Epithelial cell of umbilical artery (primary cell): ENCODE results near the gene NSD1. TPM values are rescaled to one million over a fixed set of nuclear protein-coding genes. Genes with fewer than 3 reads are reported as not detected.

Source experiments
- total RNA-seq: library from RNA; depleted of rRNA; stranded (reverse); fragments of >200 nt; gene quantifications from 2 replicates; pipeline ENCODE4 v1.2.3, GENCODE V29; 2014

NSD1 gene
- total RNA-seq: 27.6 and 48.8 TPM in 2 replicates

DNA sequence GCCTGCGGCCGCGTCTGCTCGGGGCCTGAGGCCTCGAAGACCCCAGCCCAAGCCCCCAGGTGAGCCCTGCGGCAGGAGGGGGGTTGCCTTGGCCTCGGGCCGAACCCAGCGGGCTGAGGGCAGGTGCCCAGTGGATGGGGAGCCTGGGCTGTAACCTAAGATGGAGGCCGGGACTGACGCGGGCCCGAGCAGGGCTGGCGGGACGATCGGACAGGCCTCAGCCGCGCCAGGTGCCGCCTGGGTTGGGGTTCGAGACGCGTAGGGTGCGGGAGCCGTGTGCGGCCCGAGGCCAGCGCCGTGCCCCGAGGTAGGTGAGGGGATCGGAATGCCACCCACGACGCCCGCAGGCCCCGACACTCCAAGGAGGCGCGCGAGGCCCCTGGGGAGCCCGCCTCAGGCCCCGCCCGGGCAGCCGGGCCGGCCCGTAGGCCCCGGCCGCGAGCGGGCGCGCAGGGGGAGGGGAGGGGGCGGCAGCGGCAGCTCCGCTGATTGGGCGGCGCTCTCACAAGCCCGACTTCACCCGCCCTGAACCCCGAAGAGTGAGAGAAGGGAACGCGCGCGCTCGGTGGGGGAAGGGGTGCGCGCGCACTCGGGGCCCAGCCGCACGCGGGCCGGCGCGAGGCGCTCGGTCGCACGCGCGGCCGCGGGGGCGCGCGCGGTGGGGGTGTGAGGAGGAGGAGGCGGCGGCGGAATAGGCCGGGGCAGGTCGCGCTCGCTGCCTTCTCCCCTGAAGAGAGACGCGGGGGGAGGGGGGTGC, at the start of gene NSD1:
TSS of gene NSD1 (plus strand) at position 678 of the 757 bp plus-strand sequence. CDS start 1,331 bp downstream, outside the sequence.

GRCh38 chr5:177086654-177087397, 46.7 kb upstream of the NSD1 start, which contains the start of gene FGFR4:
Gene FGFR4, plus strand, starts transcription at chr5:177086915. Its CDS starts 2,688 bp downstream, at chr5:177089603.

GRCh38 chr5:177303121-177303924, 169.8 kb downstream of the NSD1 start, which contains the start of the genes PRELID1 and RAB24:
Gene PRELID1, plus strand, starts transcription at chr5:177303799. Its CDS starts 187 bp downstream, at chr5:177303986.
Gene RAB24, minus strand, starts transcription at chr5:177303719. Its CDS starts 431 bp downstream, at chr5:177303288.

GRCh38 chr5:177311723-177312648, 178.4 kb downstream of the NSD1 start, which contains the start of gene MXD3:
Gene MXD3, minus strand, starts transcription at chr5:177311898. Its CDS starts 68 bp downstream, at chr5:177311830.

Other genes with a start within 250 kb of the NSD1 start
- not detected in 2 replicates for gene HK3, start 234.4 kb upstream of the NSD1 start, total RNA-seq
- gene UIMC1, start 127.0 kb upstream of the NSD1 start, total RNA-seq: 67.9 and 68.5 TPM in 2 replicates
- gene ZNF346, start 111.1 kb upstream of the NSD1 start, total RNA-seq: 19.8 and 26.0 TPM in 2 replicates
- 1.3 and 3.3 TPM in 2 replicates for gene FGFR4, start 46.9 kb upstream of the NSD1 start, total RNA-seq
- gene RAB24, start 169.9 kb downstream of the NSD1 start, total RNA-seq: 15.6 and 20.5 TPM in 2 replicates
- 156 and 217 TPM in 2 replicates for gene PRELID1, start 170.0 kb downstream of the NSD1 start, total RNA-seq
- gene MXD3, start 178.1 kb downstream of the NSD1 start, total RNA-seq: 14.0 and 39.8 TPM in 2 replicates
- gene LMAN2, start 217.9 kb downstream of the NSD1 start, total RNA-seq: 441 and 442 TPM in 2 replicates
- 5.2 and 7.5 TPM in 2 replicates for gene RGS14, start 224.2 kb downstream of the NSD1 start, total RNA-seq